ENCODE measurements around the gene HMGN4.

GRCh38 chr6:26507658-26508057, 30.5 kb upstream of the HMGN4 start:
- TF ChIP-seq POLR2A (IDR thresholded peaks at IDR 0.05) (no peak), CTCF (IDR thresholded peaks at IDR 0.05) (no peak)
